GM18907 (cell line): ENCODE results near the gene LAP3.

ENCODE experiments used
- ATAC-seq: cut with Tn5 transposase; IDR thresholded peaks from one replicate; pipeline ENCODE4 v1.9.1; 2021; ENCODE audit warnings: mild to moderate bottlenecking, moderate library complexity; ENCODE audit not compliant: unreplicated experiment

Gene LAP3

GRCh38 chr4:17614416-17615299, 37.7 kb downstream of the LAP3 start, which contains the start of gene MED28:
Gene MED28 (plus strand): TSS chr4:17614641. CDS start chr4:17614655, 14 bp downstream.
- ATAC-seq: peak; percentile 95

- no peak for ATAC-seq
These were observed 39.3 kb downstream of the LAP3 start for GRCh38 chr4:17616283-17616682.

GRCh38 chr4:17618926-17619325, 41.9 kb downstream of the LAP3 start:
- ATAC-seq: no peak

- no peak for ATAC-seq
These were observed 42.6 kb downstream of the LAP3 start for GRCh38 chr4:17619416-17620105.

- no peak for ATAC-seq
These were observed 46.5 kb downstream of the LAP3 start for GRCh38 chr4:17623451-17624001.

GRCh38 chr4:17624821-17625220, 47.8 kb downstream of the LAP3 start:
- no peak for ATAC-seq

GRCh38 chr4:17630228-17630627, 53.2 kb downstream of the LAP3 start:
- ATAC-seq: no peak

- no peak for ATAC-seq
These were observed 56.6 kb downstream of the LAP3 start for GRCh38 chr4:17633600-17633999.

- no peak for ATAC-seq
These were observed 58.1 kb downstream of the LAP3 start for GRCh38 chr4:17635056-17635455.

- peak; percentile 26 for ATAC-seq
These were observed 59.3 kb downstream of the LAP3 start for GRCh38 chr4:17636341-17636695.

- peak; percentile 87 for ATAC-seq
These were observed 60.0 kb downstream of the LAP3 start for GRCh38 chr4:17636696-17637622.

- ATAC-seq: no peak
These were observed 62.1 kb downstream of the LAP3 start for GRCh38 chr4:17639136-17639535.

GRCh38 chr4:17642398-17642783, 65.4 kb downstream of the LAP3 start:
- ATAC-seq: no peak

- ATAC-seq: no peak
These were observed 69.7 kb downstream of the LAP3 start for GRCh38 chr4:17646693-17647092.

GRCh38 chr4:17647176-17647806, 70.3 kb downstream of the LAP3 start:
- no peak for ATAC-seq

- ATAC-seq: no peak
These were observed 70.9 kb downstream of the LAP3 start for GRCh38 chr4:17647927-17648326.

GRCh38 chr4:17650406-17650805, 73.4 kb downstream of the LAP3 start:
- ATAC-seq: no peak

GRCh38 chr4:17654701-17655100, 77.7 kb downstream of the LAP3 start:
- ATAC-seq: no peak

GRCh38 chr4:17657090-17657489, 80.1 kb downstream of the LAP3 start:
- ATAC-seq: no peak
